Stomach (tissue), 9 donors: ENCODE results near the gene SLC2A14. TPM values are rescaled to one million over a fixed set of nuclear protein-coding genes. Genes with fewer than 3 reads are reported as not detected.
A peak's percentile ranks its signal among the peaks of the same experiment; 100 is the strongest.
"Not testable (repeated sequence)": the region's sequence is repeated elsewhere in the genome, so short reads cannot be mapped to it uniquely, and the experiment has no call there.

Experiments used
- DNase-seq, 2 donors: peaks; one replicate each; pipeline versions ENCODE4 v3.0.0 to v3.0.0-alpha.2; 2013 to 2019
- H3K27ac ChIP-seq, 5 donors: fragments of 200-600 bp in 4 of 5; sonication (generic) in 4 of 5; one replicate each; pipeline ENCODE4 v1.5.1; 2013 to 2019; ENCODE audit warnings: mild to moderate bottlenecking in 1 of 5, moderate library complexity in 1 of 5
- H3K27me3 ChIP-seq, 3 donors: fragments of 200-600 bp; sonication (generic); one replicate each; pipeline ENCODE4 v1.5.1; 2017 to 2019; ENCODE audit warnings: mixed run types in 1 of 3
- H3K36me3 ChIP-seq, 4 donors: fragments of 200-600 bp; sonication (generic); 1 replicate in 3 of 4; 2 replicates in 1 of 4; pipeline ENCODE4 v1.5.1; 2016 to 2019
- H3K4me1 ChIP-seq, 4 donors: fragments of 200-600 bp; sonication (generic); one replicate each; pipeline ENCODE4 v1.5.1; 2016 to 2019
- H3K4me3 ChIP-seq, 4 donors: fragments of 200-600 bp; sonication (generic) in 3 of 4; one replicate each; pipeline ENCODE4 v1.5.1; 2016 to 2019; ENCODE audit warnings: mild to moderate bottlenecking in 1 of 4
- H3K9me3 ChIP-seq, 4 donors: fragments of 200-600 bp; sonication (generic); one replicate each; pipeline ENCODE4 v1.5.1; 2016 to 2019
- CTCF ChIP-seq, 7 experiments: fragments of 450-650 bp in 4 of 7; fragments of 200-600 bp in 3 of 7; sonication (generic) in 3 of 7; IDR thresholded peaks; one replicate each; pipeline ENCODE4 v1.5.1; 2016 to 2019; ENCODE audit warnings: antibody characterized with exemption in 7 of 7, control low read depth in 2 of 7, mild to moderate bottlenecking in 1 of 7
- EP300 ChIP-seq: sonication (generic); formaldehyde crosslinking; IDR thresholded peaks from one replicate; pipeline ENCODE4 v1.6.1; 2017; ENCODE audit warnings: antibody characterized with exemption
- POLR2A ChIP-seq, 4 donors: fragments of 450-650 bp; IDR thresholded peaks; one replicate each; pipeline ENCODE4 v1.6.1; 2016; ENCODE audit warnings: antibody characterized with exemption in 4 of 4, control low read depth in 2 of 4, mild to moderate bottlenecking in 1 of 4, moderate library complexity in 1 of 4
- POLR2AphosphoS5 ChIP-seq, 3 donors: sonication (generic); formaldehyde crosslinking; IDR thresholded peaks; one replicate each; pipeline ENCODE4 v1.6.1; 2016; ENCODE audit warnings: antibody characterized with exemption in 3 of 3
- WGBS, 5 donors: extraction: QIAGEN DNeasy Blood & Tissue Kit in 3 of 5; methylation state at CpG; one replicate each; pipeline versions ENCODE4 v1.1.5 to v1.1.7; 2013 to 2018; 5-methylcytosine and 5-hydroxymethylcytosine counted together
- intact Hi-C: fragments of 100-400 bp; cut with DNase I; formaldehyde crosslinking; loops from one replicate; pipeline ENCODE4 v1.15.1; 2023; ENCODE audit warnings: low total_unique reads
- polyA plus RNA-seq, 3 donors: library from polyadenylated mRNA; stranded (reverse); fragments of 200-250 nt; gene quantifications; one replicate each; pipeline ENCODE4 v1.2.3, GENCODE V29; 2013
- total RNA-seq, 5 donors: library from RNA; depleted of rRNA; stranded (reverse); fragments of >200 nt; gene quantifications; one replicate each; pipeline versions ENCODE4 v1.1.0 to v1.2.3, GENCODE V29; 2014 to 2016
- donor health status: healthy with polysubstance abuse.
- donor health status: Bipolar disorder and iron deficiency.
- donor health status: healthy.

The SLC2A14 gene
- total and polyA plus RNA-seq, 8 donors, result 0.05 to 0.61 TPM; not detected in 6

- peak overlapping the region in 2 of 5 donors; percentile 54 to 73 for H3K27ac ChIP-seq
- H3K9me3 ChIP-seq, result no peaks in the 10 kb centered on the region
- H3K4me3 ChIP-seq, result no peak overlapping the region
- H3K4me1 ChIP-seq, result peaks cover 0 to 6% (median 3%) of the 10 kb centered on the region in 4 donors
- TF ChIP-seq EP300, result no peak
- TF ChIP-seq POLR2A (IDR thresholded peaks at IDR 0.05), result no peak
- no peak for TF ChIP-seq CTCF (IDR thresholded peaks at IDR 0.05)
- TF ChIP-seq POLR2AphosphoS5 (IDR thresholded peaks at IDR 0.05), result no peak
- WGBS, 5 donors, result 21 to 47% (median 41%) methylated on average over 12 of the region's 12 CpGs
- intact Hi-C loops, result no loop called here
- peak; percentile 30 to 59 for DNase-seq
- H3K27me3 ChIP-seq, result no peaks in the 10 kb centered on the region
- no peaks in the 10 kb centered on the region for H3K36me3 ChIP-seq
Measured at GRCh38 chr12:7797698-7798398, 74.9 kb downstream of the SLC2A14 start.

GRCh38 chr12:7797269-7797668 lies 75.4 kb downstream of the SLC2A14 start:
- intact Hi-C loops, H3K9me3 ChIP-seq, DNase-seq, H3K36me3 ChIP-seq, H3K27me3 ChIP-seq, H3K4me1 ChIP-seq, H3K4me3 ChIP-seq: not testable (repeated sequence)
- H3K27ac ChIP-seq, result peak overlapping the region in 1 of 5 donors; percentile 73
- 64 to 82% (median 74%) methylated on average over 5 to 7 of the region's 7 CpGs for WGBS, 5 donors

- TF ChIP-seq POLR2AphosphoS5 (IDR thresholded peaks at IDR 0.05) (no peak), EP300 (no peak), POLR2A (IDR thresholded peaks at IDR 0.05) (no peak), CTCF (IDR thresholded peaks at IDR 0.05) (no peak)
- intact Hi-C loops, result no loop called here
- DNase-seq, result no peak
- Histone ChIP-seq H3K27ac (no peak overlapping the region), H3K9me3 (no peaks in the 10 kb centered on the region), H3K36me3 (no peaks in the 10 kb centered on the region), H3K4me3 (no peak overlapping the region), H3K4me1 (peaks cover 0 to 8% (median 1%) of the 10 kb centered on the region in 4 donors), H3K27me3 (peaks cover 0 to 10% (median 0%) of the 10 kb centered on the region in 3 donors)
- 54 to 84% (median 66%) methylated on average over 3 of the region's 3 CpGs for WGBS, 5 donors
Measured at GRCh38 chr12:7793211-7793610, 79.5 kb downstream of the SLC2A14 start.

- intact Hi-C loops, H3K4me1 ChIP-seq, H3K4me3 ChIP-seq, H3K9me3 ChIP-seq, DNase-seq, H3K27ac ChIP-seq, H3K36me3 ChIP-seq: not testable (repeated sequence)
- WGBS, 5 donors, result 73 to 84% (median 77%) methylated on average over 12 to 13 of the region's 13 CpGs
- peaks cover 0 to 21% (median 3%) of the 10 kb centered on the region in 3 donors for H3K27me3 ChIP-seq
Measured at GRCh38 chr12:7788884-7789528, 83.7 kb downstream of the SLC2A14 start, which contains the start of gene NANOG. Gene NANOG, plus strand, starts transcription at chr12:7789402. Its CDS starts 213 bp downstream, at chr12:7789615.

GRCh38 chr12:7788294-7788660 lies 84.4 kb downstream of the SLC2A14 start:
- Histone ChIP-seq H3K9me3 (no peaks in the 10 kb centered on the region), H3K4me3 (no peak overlapping the region), H3K27me3 (peaks cover 0 to 21% (median 3%) of the 10 kb centered on the region in 3 donors), H3K4me1 (peaks cover 0 to 9% (median 3%) of the 10 kb centered on the region in 4 donors), H3K36me3 (no peaks in the 10 kb centered on the region), H3K27ac (no peak overlapping the region)
- intact Hi-C loops, result no loop called here
- DNase-seq, result no peak
- TF ChIP-seq POLR2A (IDR thresholded peaks at IDR 0.05) (no peak), EP300 (no peak), POLR2AphosphoS5 (IDR thresholded peaks at IDR 0.05) (no peak), CTCF (IDR thresholded peaks at IDR 0.05) (no peak)
- WGBS, 5 donors, result 22 to 39% (median 24%) methylated on average over 4 of the region's 4 CpGs
